K562 (cell line): ENCODE data around the gene CHDH. TPM values are rescaled to one million over a fixed set of nuclear protein-coding genes. Genes with fewer than 3 reads are reported as not detected.

Source experiments
- ATAC-seq: fragments of 200-7000 bp; cut with Tn5 transposase; 3 replicates; pipeline ENCODE4 v1.9.1; 2020; ENCODE audit warnings: moderate library complexity
- BruUV-seq: library from RNA; stranded (reverse); fragments of 400-500 nt; replicated peaks from 2 replicates; lab custom pipeline; 2021; lab: Mats Ljungman, UMichigan
- CTCF ChIA-PET: fragments of 300-600 bp; formaldehyde crosslinking; extraction: SDS; loops from one replicate; lab custom pipeline; 2021; ENCODE audit warnings: low intra/inter-chr PET ratio; lab: Yijun Ruan, JAX
- POLR2A ChIA-PET: fragments of 300-600, 350-650 bp; sonication (Branson Sonifier 250); formaldehyde crosslinking; extraction: SDS; loops from one replicate; lab custom pipeline; 2021; ENCODE audit warnings: antibody characterized with exemption, inconsistent platforms; lab: Yijun Ruan, JAX
- DNase-seq, 4 experiments: peaks; one replicate each; pipeline versions ENCODE4 v3.0.0 to v3.0.0-alpha.2; 2011 to 2018; ENCODE audit warnings: low spot score in 3 of 4, mixed read lengths in 3 of 4; ENCODE audit errors: extremely low read depth in 1 of 4
- FAIRE-seq: peaks from 2 replicates; lab custom pipeline; 2011; peaks lifted over from hg19 to GRCh38; lab: Jason Lieb, UNC
- H2AFZ ChIP-seq: 2 replicates; pipeline ENCODE4 v1.6.0; 2011; ENCODE audit warnings: low read depth, low read length, control low read depth, inconsistent platforms
- H3K27ac ChIP-seq: fragments of 200-600 bp; 3 replicates; pipeline ENCODE4 v1.8.0; 2011; ENCODE audit warnings: low read depth, mild to moderate bottlenecking, control low read depth, inconsistent platforms, low read length, moderate library complexity, mixed read lengths; ENCODE audit errors: extremely low read depth
- H3K27me3 ChIP-seq, 2 experiments: fragments of 300-600 bp in 1 of 2; 2 replicates in 1 of 2; 3 replicates in 1 of 2; pipeline versions ENCODE4 v1.6.0 to v1.8.0; 2011; ENCODE audit warnings: inconsistent platforms in 2 of 2, low read length in 2 of 2, mild to moderate bottlenecking in 1 of 2, mixed read lengths in 1 of 2, moderate library complexity in 1 of 2; ENCODE audit not compliant: control insufficient read depth in 2 of 2, insufficient read depth in 2 of 2
- H3K36me3 ChIP-seq: fragments of 300-600 bp; 3 replicates; pipeline ENCODE4 v1.8.0; 2011; ENCODE audit warnings: mild to moderate bottlenecking, low read length, inconsistent platforms; ENCODE audit not compliant: control insufficient read depth, insufficient read depth
- H3K4me1 ChIP-seq, 2 experiments: fragments of 200-600 bp in 1 of 2; replicated peaks in 1 of 2; 2 replicates in 1 of 2; 3 replicates in 1 of 2; pipeline versions ENCODE4 v1.5.1 to v1.8.0; 2011; ENCODE audit warnings: inconsistent platforms in 2 of 2, low read length in 2 of 2, mild to moderate bottlenecking in 1 of 2, mixed read lengths in 1 of 2, moderate library complexity in 1 of 2; ENCODE audit not compliant: control insufficient read depth in 2 of 2, insufficient read depth in 2 of 2
- H3K4me2 ChIP-seq: 2 replicates; pipeline ENCODE4 v1.6.1; 2011; ENCODE audit warnings: low read length, control low read depth, inconsistent platforms, mixed read lengths; ENCODE audit not compliant: insufficient read depth
- H3K4me3 ChIP-seq: fragments of 200-600 bp; sonication (generic), shearing (Covaris generic); 2 replicates; pipeline ENCODE4 v1.5.1; 2016; ENCODE audit warnings: control low read depth, inconsistent platforms
- H3K79me2 ChIP-seq: fragments of 200-600 bp; 3 replicates; pipeline ENCODE4 v1.8.0; 2011; ENCODE audit warnings: low read length, inconsistent platforms; ENCODE audit not compliant: control insufficient read depth, insufficient read depth
- H3K9ac ChIP-seq, 2 experiments: 2 replicates each; pipeline versions ENCODE4 v1.6.0 to v1.6.1; 2011; ENCODE audit warnings: low read depth in 2 of 2, low read length in 2 of 2, control low read depth in 1 of 2, inconsistent platforms in 1 of 2, mild to moderate bottlenecking in 1 of 2, mixed read lengths in 1 of 2; ENCODE audit not compliant: insufficient read depth in 1 of 2
- H3K9me1 ChIP-seq: one replicate; pipeline ENCODE4 v1.6.0; 2011; ENCODE audit warnings: inconsistent platforms, mild to moderate bottlenecking, low read length, moderate library complexity; ENCODE audit not compliant: control insufficient read depth, insufficient read depth
- H3K9me3 ChIP-seq: replicated peaks from 2 replicates; pipeline ENCODE4 v1.5.1; 2011; ENCODE audit warnings: low read depth, low read length, inconsistent platforms; ENCODE audit not compliant: control insufficient read depth, insufficient read depth
- H4K20me1 ChIP-seq: replicated peaks from 2 replicates; pipeline ENCODE4 v1.6.1; 2011; ENCODE audit warnings: low read length, inconsistent platforms, mixed read lengths; ENCODE audit not compliant: control insufficient read depth, insufficient read depth
- CREB1 ChIP-seq, 2 experiments: sonication (generic) in 1 of 2; formaldehyde crosslinking in 1 of 2; IDR thresholded peaks; 2 replicates each; pipeline versions ENCODE4 v1.6.1 to v1.8.0; 2012 to 2022; ENCODE audit warnings: inconsistent platforms in 1 of 2, mild to moderate bottlenecking in 1 of 2, missing genetic modification reagents in 1 of 2, moderate library complexity in 1 of 2
- ETS2 ChIP-seq: IDR thresholded peaks from 2 replicates; pipeline ENCODE4 v1.6.1; 2016; ENCODE audit warnings: borderline replicate concordance, missing genetic modification characterization, mild to moderate bottlenecking, moderate library complexity, missing compliant biosample characterization; ENCODE audit not compliant: poor library complexity, severe bottlenecking
- FOXP1 ChIP-seq: sonication (generic); formaldehyde crosslinking; IDR thresholded peaks from 2 replicates; pipeline ENCODE4 v1.8.0; 2022; ENCODE audit warnings: mild to moderate bottlenecking, missing genetic modification reagents
- MIER1 ChIP-seq: fragments of 450-650 bp; IDR thresholded peaks from 2 replicates; pipeline ENCODE4 v1.6.1; 2016; ENCODE audit warnings: antibody characterized with exemption, mild to moderate bottlenecking, low read depth
- NFATC3 ChIP-seq: fragments of 450-650 bp; IDR thresholded peaks from 2 replicates; pipeline ENCODE4 v1.6.1; 2017; ENCODE audit warnings: mild to moderate bottlenecking
- SNAPC5 ChIP-seq: fragments of 250-450 bp; sonication (Bioruptor Pico); IDR thresholded peaks from 2 replicates; pipeline ENCODE4 v1.8.0; 2021; ENCODE audit warnings: moderate library complexity, mild to moderate bottlenecking, inconsistent platforms
- WGBS: fragments of 100-300 bp; shearing (Covaris generic); methylation state at CpG from one replicate; pipeline ENCODE4 v1.1.6; 2016; ENCODE audit warnings: low coverage, mixed read lengths; ENCODE audit not compliant: insufficient coverage; ENCODE audit errors: missing lambda C conversion rate; 5-methylcytosine and 5-hydroxymethylcytosine counted together
- in situ Hi-C: fragments of 300-500 bp; cut with MboI; formaldehyde crosslinking; loops from 4 replicates; pipeline ENCODE4 v1.15.0; 2018; ENCODE audit warnings: inconsistent platforms, mixed read lengths
- intact Hi-C: fragments of 100-400 bp; cut with micrococcal nuclease; formaldehyde crosslinking; loops from 2 replicates; pipeline ENCODE4 v1.14.2; 2022
- polyA plus RNA-seq, 8 experiments: library from polyadenylated mRNA; depleted of rRNA in 4 of 8; stranded (reverse) in 5 of 8; unstranded in 3 of 8; fragments of >200 nt; fragmentation: Nextera tagmentation in 2 of 8; fragmentation: Illumina TruSeq in 1 of 8; extraction: Ambion mirVana in 2 of 8; extraction: Trizol in 1 of 8; gene quantifications; 2 replicates each; pipeline versions ENCODE4 v1.2.1 to v1.2.3, GENCODE V29; 2011 to 2014; ENCODE audit warnings: inconsistent platforms in 1 of 8, missing spikeins in 1 of 8
- total RNA-seq, 7 experiments: library from RNA; depleted of rRNA in 6 of 7; stranded (reverse); fragments of >200 nt in 6 of 7; fragmentation: Illumina TruSeq in 2 of 7; extraction: Trizol in 2 of 7; gene quantifications; 2 replicates each; pipeline versions ENCODE4 v1.2.1 to v1.2.3, GENCODE V29; 2011 to 2021; ENCODE audit warnings: low replicate concordance in 1 of 7

Gene CHDH
- total and polyA plus RNA-seq, 9 of the 15 experiments (the other 6 are each of a cell fraction or from before 2014, with no cell fraction given) = 0.06 to 1.9 (median 0.46) TPM

GRCh38 chr3:53844262-53845102 is 1.7 kb downstream of the CHDH start (continued):
- no peak for TF ChIP-seq ETS2 (tag)
- TF ChIP-seq SNAPC5 (CRISPR knock-in tag) = no peak

- FAIRE-seq = no peak
- Histone ChIP-seq H3K36me3 (no peaks in the 10 kb centered on the region), H3K9ac (no peak overlapping the region), H4K20me1 (no peaks in the 10 kb centered on the region), H3K4me3 (no peak overlapping the region), H3K27ac (no peak overlapping the region), H3K4me1 (peaks cover 0 to 13% of the 10 kb centered on the region in 2 experiments; a peak in 2 of 5 replicates), H3K9me1 (no peaks in the 10 kb centered on the region), H3K4me2 (no peak overlapping the region), H2AFZ (no peak overlapping the region), H3K9me3 (no peaks in the 10 kb centered on the region), H3K79me2 (no peaks in the 10 kb centered on the region), H3K27me3 (peaks cover 0 to 25% of the 10 kb centered on the region in 2 experiments; a peak in 2 of 5 replicates)
- in situ Hi-C loops = no loop called here
- 10% methylated on average over 6 of the region's 10 CpGs for WGBS
- TF ChIP-seq FOXP1 (no peak), MIER1 (no peak), CREB1 (IDR thresholded peaks at IDR 0.05) (no peak), CREB1 (CRISPR knock-in tag; IDR thresholded peaks at IDR 0.05) (no peak), NFATC3 (no peak)
- intact Hi-C loops = no loop called here
- ChIA-PET CTCF (no interaction called here), POLR2A (interaction anchor here (0.7 kb wide), 1 partner anchor 961 kb away, joined by 3 read pairs; no protein-coding TSS in a partner anchor)
- no peak for ATAC-seq
- no TSS peak for BruUV-seq
- DNase-seq = no peak
Measured at GRCh38 chr3:53843195-53844177, 2.7 kb downstream of the CHDH start.
